SW480 (cell line): ENCODE measurements around the gene GATA5.
"Not testable (repeated sequence)": the region's sequence is repeated elsewhere in the genome, so short reads cannot be mapped to it uniquely, and the experiment has no call there.

Source experiments
- DNase-seq: peaks from one replicate; pipeline ENCODE4 v3.0.0-alpha.2; 2016; ENCODE audit warnings: low spot score

GATA5 gene

GRCh38 chr20:62430311-62430853 lies 45.4 kb downstream of the GATA5 start:
- peak; percentile 48 for DNase-seq

GRCh38 chr20:62429455-62430310 lies 46.1 kb downstream of the GATA5 start:
- no peak for DNase-seq

- no peak for DNase-seq
These were observed 47.1 kb downstream of the GATA5 start for GRCh38 chr20:62428396-62429295.

- DNase-seq, result no peak
These were observed 47.8 kb downstream of the GATA5 start for GRCh38 chr20:62428002-62428372.

GRCh38 chr20:62427172-62428001 lies 48.4 kb downstream of the GATA5 start, which contains the start of gene RBBP8NL:
TSS of gene RBBP8NL (minus strand) at chr20:62427539. CDS start at chr20:62419647, 7,892 bp downstream.
- peak; percentile 33 for DNase-seq

GRCh38 chr20:62426699-62427131 lies 49.1 kb downstream of the GATA5 start:
- DNase-seq, result peak; percentile 75

- DNase-seq, result not testable (repeated sequence)
These were observed 49.8 kb downstream of the GATA5 start for GRCh38 chr20:62426059-62426348.

GRCh38 chr20:62425281-62426058 lies 50.3 kb downstream of the GATA5 start:
- no peak for DNase-seq

GRCh38 chr20:62424249-62425107 lies 51.3 kb downstream of the GATA5 start:
- DNase-seq, result no peak

GRCh38 chr20:62423326-62423706 lies 52.5 kb downstream of the GATA5 start:
- no peak for DNase-seq

- no peak for DNase-seq
These were observed 53.0 kb downstream of the GATA5 start for GRCh38 chr20:62422636-62423325.

GRCh38 chr20:62421716-62421990 lies 54.1 kb downstream of the GATA5 start:
- DNase-seq, result no peak

- DNase-seq, result no peak
These were observed 54.7 kb downstream of the GATA5 start for GRCh38 chr20:62420846-62421715.

- DNase-seq, result no peak
These were observed 56.0 kb downstream of the GATA5 start for GRCh38 chr20:62419759-62420158.

GRCh38 chr20:62418709-62419487 lies 56.9 kb downstream of the GATA5 start:
- no peak for DNase-seq

GRCh38 chr20:62417981-62418708 lies 57.6 kb downstream of the GATA5 start:
- no peak for DNase-seq
